Stimulated activated CD4-positive, alpha-beta T cell treated with anti-CD3 and anti-CD28 coated beads, Interleukin-12 subunit alpha, Interleukin-12 subunit beta, amount 100 ng/mL, for 24 hours (primary cell): ENCODE data around the gene PLEKHG1.

Experiments
- DNase-seq, 2 experiments: peaks; one replicate each; pipeline ENCODE4 v3.0.0-alpha.2; 2020; ENCODE audit warnings: low read depth in 2 of 2

PLEKHG1 gene

GRCh38 chr6:150589852-150590251 is 9.8 kb upstream of the PLEKHG1 start:
- no peak for DNase-seq

GRCh38 chr6:150590446-150590845 is 9.2 kb upstream of the PLEKHG1 start:
- DNase-seq: no peak

- DNase-seq: no peak
Measured at GRCh38 chr6:150592377-150592995, 7.2 kb upstream of the PLEKHG1 start.

- no peak for DNase-seq
Measured at GRCh38 chr6:150593119-150593518, 6.6 kb upstream of the PLEKHG1 start.

GRCh38 chr6:150596439-150596838 is 3.2 kb upstream of the PLEKHG1 start:
- no peak for DNase-seq

- no peak for DNase-seq
Measured at GRCh38 chr6:150598401-150598800, 1.3 kb upstream of the PLEKHG1 start.

- no peak for DNase-seq
Measured at GRCh38 chr6:150598858-150599198, 857 bp upstream of the PLEKHG1 start.

- no peak for DNase-seq
Measured at GRCh38 chr6:150600010-150600300, 270 bp downstream of the PLEKHG1 start.

- peak; percentile 10 to 57 for DNase-seq
Measured at GRCh38 chr6:150600301-150601017, 774 bp downstream of the PLEKHG1 start.

GRCh38 chr6:150601439-150601838 is 1.8 kb downstream of the PLEKHG1 start:
- no peak for DNase-seq

- no peak for DNase-seq
Measured at GRCh38 chr6:150603176-150603575, 3.5 kb downstream of the PLEKHG1 start.

- no peak for DNase-seq
Measured at GRCh38 chr6:150604467-150604866, 4.8 kb downstream of the PLEKHG1 start.

GRCh38 chr6:150605333-150605732 is 5.6 kb downstream of the PLEKHG1 start:
- no peak for DNase-seq

- no peak for DNase-seq
Measured at GRCh38 chr6:150606168-150606591, 6.5 kb downstream of the PLEKHG1 start.

GRCh38 chr6:150606647-150607328 is 7.1 kb downstream of the PLEKHG1 start:
- no peak for DNase-seq

- DNase-seq: no peak
Measured at GRCh38 chr6:150607329-150607650, 7.6 kb downstream of the PLEKHG1 start.

GRCh38 chr6:150610584-150610983 is 10.9 kb downstream of the PLEKHG1 start:
- DNase-seq: no peak

- no peak for DNase-seq
Measured at GRCh38 chr6:150613269-150613668, 13.6 kb downstream of the PLEKHG1 start.

- DNase-seq: no peak
Measured at GRCh38 chr6:150615967-150616366, 16.3 kb downstream of the PLEKHG1 start.

- DNase-seq: no peak
Measured at GRCh38 chr6:150616586-150616985, 16.9 kb downstream of the PLEKHG1 start.

GRCh38 chr6:150617062-150617461 is 17.4 kb downstream of the PLEKHG1 start:
- no peak for DNase-seq

- DNase-seq: no peak
Measured at GRCh38 chr6:150617496-150618460, 18.1 kb downstream of the PLEKHG1 start.
